Stomach (tissue), 9 donors: ENCODE results near the gene SEZ6L2. TPM values are rescaled to one million over a fixed set of nuclear protein-coding genes. Genes with fewer than 3 reads are reported as not detected.

Experiments
- DNase-seq, 2 donors: peaks; one replicate each; pipeline versions ENCODE4 v3.0.0 to v3.0.0-alpha.2; 2013 to 2019
- H3K27ac ChIP-seq, 5 donors: fragments of 200-600 bp in 4 of 5; sonication (generic) in 4 of 5; one replicate each; pipeline ENCODE4 v1.5.1; 2013 to 2019; ENCODE audit warnings: mild to moderate bottlenecking in 1 of 5, moderate library complexity in 1 of 5
- H3K27me3 ChIP-seq, 3 donors: fragments of 200-600 bp; sonication (generic); one replicate each; pipeline ENCODE4 v1.5.1; 2017 to 2019; ENCODE audit warnings: mixed run types in 1 of 3
- H3K36me3 ChIP-seq, 4 donors: fragments of 200-600 bp; sonication (generic); 1 replicate in 3 of 4; 2 replicates in 1 of 4; pipeline ENCODE4 v1.5.1; 2016 to 2019
- H3K4me1 ChIP-seq, 4 donors: fragments of 200-600 bp; sonication (generic); one replicate each; pipeline ENCODE4 v1.5.1; 2016 to 2019
- H3K4me3 ChIP-seq, 4 donors: fragments of 200-600 bp; sonication (generic) in 3 of 4; one replicate each; pipeline ENCODE4 v1.5.1; 2016 to 2019; ENCODE audit warnings: mild to moderate bottlenecking in 1 of 4
- H3K9me3 ChIP-seq, 4 donors: fragments of 200-600 bp; sonication (generic); one replicate each; pipeline ENCODE4 v1.5.1; 2016 to 2019
- EP300 ChIP-seq: sonication (generic); formaldehyde crosslinking; IDR thresholded peaks from one replicate; pipeline ENCODE4 v1.6.1; 2017; ENCODE audit warnings: antibody characterized with exemption
- POLR2A ChIP-seq, 4 donors: fragments of 450-650 bp; IDR thresholded peaks; one replicate each; pipeline ENCODE4 v1.6.1; 2016; ENCODE audit warnings: antibody characterized with exemption in 4 of 4, control low read depth in 2 of 4, mild to moderate bottlenecking in 1 of 4, moderate library complexity in 1 of 4
- POLR2AphosphoS5 ChIP-seq, 3 donors: sonication (generic); formaldehyde crosslinking; IDR thresholded peaks; one replicate each; pipeline ENCODE4 v1.6.1; 2016; ENCODE audit warnings: antibody characterized with exemption in 3 of 3
- WGBS, 5 donors: extraction: QIAGEN DNeasy Blood & Tissue Kit in 3 of 5; methylation state at CpG; one replicate each; pipeline versions ENCODE4 v1.1.5 to v1.1.7; 2013 to 2018; 5-methylcytosine and 5-hydroxymethylcytosine counted together
- intact Hi-C: fragments of 100-400 bp; cut with DNase I; formaldehyde crosslinking; loops from one replicate; pipeline ENCODE4 v1.15.1; 2023; ENCODE audit warnings: low total_unique reads
- polyA plus RNA-seq, 3 donors: library from polyadenylated mRNA; stranded (reverse); fragments of 200-250 nt; gene quantifications; one replicate each; pipeline ENCODE4 v1.2.3, GENCODE V29; 2013
- total RNA-seq, 5 donors: library from RNA; depleted of rRNA; stranded (reverse); fragments of >200 nt; gene quantifications; one replicate each; pipeline versions ENCODE4 v1.1.0 to v1.2.3, GENCODE V29; 2014 to 2016
- TF ChIP-seq, protein P1 (sequence below), 7 experiments: fragments of 450-650 bp in 4 of 7; fragments of 200-600 bp in 3 of 7; sonication (generic) in 3 of 7; IDR thresholded peaks; one replicate each; pipeline ENCODE4 v1.5.1; 2016 to 2019; ENCODE audit warnings: antibody characterized with exemption in 7 of 7, control low read depth in 2 of 7, mild to moderate bottlenecking in 1 of 7
- donor health status: healthy with polysubstance abuse.
- donor health status: Bipolar disorder and iron deficiency.
- donor health status: healthy.

Gene SEZ6L2
- total and polyA plus RNA-seq, 8 donors = 1.5 to 31.4 (median 7.7) TPM; not detected in 1

DNA sequence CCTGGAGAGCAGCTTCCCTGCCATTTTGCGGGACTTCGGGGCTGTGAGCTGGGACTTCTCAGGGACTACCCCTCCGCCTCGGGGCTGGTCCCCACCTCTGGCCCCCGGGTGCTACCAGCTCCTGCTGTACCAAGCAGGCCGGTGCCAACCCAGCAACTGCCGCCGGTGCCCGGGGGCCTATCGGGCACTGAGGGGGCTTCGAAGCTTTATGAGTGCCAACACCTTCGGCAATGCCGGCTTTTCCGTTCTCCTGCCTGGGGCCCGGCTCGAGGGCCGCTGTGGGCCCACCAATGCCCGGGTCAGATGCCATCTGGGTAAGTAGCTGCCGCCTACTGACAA lies 2.2 kb upstream of the SEZ6L2 start:
- Histone ChIP-seq H3K4me3 (peak overlapping the region; percentile 52 to 68 (median 60)), H3K36me3 (peaks cover 0 to 11% (median 7%) of the 10 kb centered on the region in 4 donors), H3K27me3 (peaks cover 0 to 48% (median 24%) of the 10 kb centered on the region in 3 donors), H3K9me3 (no peaks in the 10 kb centered on the region), H3K4me1 (peaks cover 4 to 38% (median 34%) of the 10 kb centered on the region in 4 donors), H3K27ac (peak overlapping the region; percentile 81 to 93 (median 89))
- 49 to 88% (median 59%) methylated on average over 9 to 19 of the region's 19 CpGs for WGBS, 5 donors
- intact Hi-C loops = no loop called here
- TF ChIP-seq, protein P1, sequence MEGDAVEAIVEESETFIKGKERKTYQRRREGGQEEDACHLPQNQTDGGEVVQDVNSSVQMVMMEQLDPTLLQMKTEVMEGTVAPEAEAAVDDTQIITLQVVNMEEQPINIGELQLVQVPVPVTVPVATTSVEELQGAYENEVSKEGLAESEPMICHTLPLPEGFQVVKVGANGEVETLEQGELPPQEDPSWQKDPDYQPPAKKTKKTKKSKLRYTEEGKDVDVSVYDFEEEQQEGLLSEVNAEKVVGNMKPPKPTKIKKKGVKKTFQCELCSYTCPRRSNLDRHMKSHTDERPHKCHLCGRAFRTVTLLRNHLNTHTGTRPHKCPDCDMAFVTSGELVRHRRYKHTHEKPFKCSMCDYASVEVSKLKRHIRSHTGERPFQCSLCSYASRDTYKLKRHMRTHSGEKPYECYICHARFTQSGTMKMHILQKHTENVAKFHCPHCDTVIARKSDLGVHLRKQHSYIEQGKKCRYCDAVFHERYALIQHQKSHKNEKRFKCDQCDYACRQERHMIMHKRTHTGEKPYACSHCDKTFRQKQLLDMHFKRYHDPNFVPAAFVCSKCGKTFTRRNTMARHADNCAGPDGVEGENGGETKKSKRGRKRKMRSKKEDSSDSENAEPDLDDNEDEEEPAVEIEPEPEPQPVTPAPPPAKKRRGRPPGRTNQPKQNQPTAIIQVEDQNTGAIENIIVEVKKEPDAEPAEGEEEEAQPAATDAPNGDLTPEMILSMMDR (IDR thresholded peaks at IDR 0.05) = no peak
- TF ChIP-seq POLR2A (IDR thresholded peaks at IDR 0.05) = no peak
- no peak for TF ChIP-seq POLR2AphosphoS5 (IDR thresholded peaks at IDR 0.05)
- TF ChIP-seq EP300 = no peak
- DNase-seq = no peak

DNA sequence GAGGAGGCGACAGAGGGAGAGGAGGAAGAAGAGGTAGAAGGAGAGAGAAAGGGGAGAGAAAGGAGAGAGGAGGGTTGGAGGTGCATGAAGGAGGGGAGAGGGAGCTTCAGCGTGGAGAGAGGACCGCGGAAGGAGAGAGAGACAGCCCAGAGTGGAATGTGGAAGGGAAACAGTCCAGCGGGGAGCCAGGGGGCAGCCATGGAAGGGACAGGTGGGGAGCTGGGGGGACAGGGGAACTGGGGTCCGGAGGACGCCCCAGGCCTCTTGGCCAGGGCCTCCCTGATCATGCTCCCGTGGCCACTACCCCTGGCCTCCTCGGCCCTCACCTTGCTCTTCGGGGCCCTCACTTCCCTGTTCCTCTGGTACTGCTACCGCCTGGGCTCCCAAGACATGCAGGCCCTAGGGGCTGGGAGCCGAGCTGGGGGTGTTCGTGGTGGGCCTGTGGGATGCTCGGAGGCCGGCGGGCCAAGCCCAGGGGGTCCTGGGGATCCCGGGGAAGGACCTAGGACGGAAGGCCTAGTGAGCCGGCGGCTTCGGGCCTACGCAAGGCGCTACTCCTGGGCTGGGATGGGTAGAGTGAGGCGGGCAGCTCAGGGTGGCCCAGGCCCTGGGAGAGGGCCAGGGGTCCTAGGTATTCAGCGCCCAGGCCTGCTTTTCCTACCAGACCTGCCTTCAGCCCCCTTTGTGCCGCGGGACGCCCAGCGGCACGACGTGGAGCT lies 1.7 kb upstream of the SEZ6L2 start:
- TF ChIP-seq, protein P1 (IDR thresholded peaks at IDR 0.05) = no peak
- TF ChIP-seq POLR2AphosphoS5 (IDR thresholded peaks at IDR 0.05) (no peak), POLR2A (IDR thresholded peaks at IDR 0.05) (no peak), EP300 (no peak)
- H3K27me3 ChIP-seq = peaks cover 0 to 52% (median 25%) of the 10 kb centered on the region in 3 donors
- H3K36me3 ChIP-seq = peaks cover 0 to 6% (median 2%) of the 10 kb centered on the region in 4 donors
- WGBS, 5 donors = 29 to 49% (median 37%) methylated on average over 22 to 31 of the region's 31 CpGs
- DNase-seq = peak in 1 of 2 donors; percentile 25
- H3K9me3 ChIP-seq = no peaks in the 10 kb centered on the region
- intact Hi-C loops = no loop called here
- peaks cover 4 to 38% (median 34%) of the 10 kb centered on the region in 4 donors for H3K4me1 ChIP-seq
- peak overlapping the region; percentile 81 to 93 (median 89) for H3K27ac ChIP-seq
- peak overlapping the region; percentile 52 to 68 (median 60) for H3K4me3 ChIP-seq

DNA sequence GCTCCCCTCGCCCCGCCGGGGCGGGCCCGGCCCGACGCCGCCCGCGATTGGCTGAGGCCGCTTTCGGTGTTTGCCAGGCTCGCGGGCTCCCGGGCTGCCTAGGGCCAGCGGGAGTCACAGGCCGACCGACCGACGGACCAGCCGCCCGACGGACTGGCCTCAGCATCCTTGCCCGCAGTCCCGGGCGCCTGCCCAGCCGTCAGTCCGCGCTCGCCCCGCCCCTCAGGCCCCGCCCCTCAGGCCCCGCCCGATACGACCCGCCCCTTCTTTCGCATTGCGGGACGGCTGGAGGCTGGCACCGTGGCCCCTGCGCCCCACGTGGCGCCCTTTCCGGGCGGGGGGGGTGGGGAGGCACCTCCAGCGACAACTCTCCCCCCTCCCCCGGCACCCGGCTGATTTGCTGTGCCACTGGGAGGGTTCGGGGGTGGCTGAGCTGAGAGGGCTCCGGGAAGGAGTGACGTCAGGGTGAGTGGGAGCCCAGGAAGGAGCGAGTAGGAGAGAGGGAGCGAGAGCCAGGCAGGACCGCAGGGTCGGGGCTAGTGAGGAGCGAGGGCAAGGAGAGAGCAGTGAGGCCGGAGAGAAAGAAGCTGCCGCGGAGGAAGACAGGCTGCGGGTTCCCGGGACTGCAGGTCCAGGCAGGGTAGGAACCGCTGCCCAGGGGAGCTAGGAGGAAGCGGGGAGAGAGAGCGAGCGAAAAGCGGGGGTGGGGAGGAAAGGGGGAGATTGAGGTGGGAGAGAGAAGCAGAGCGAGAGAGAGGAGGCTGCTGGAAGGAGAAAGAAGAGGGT lies 945 bp upstream of the SEZ6L2 start, which contains the start of gene ASPHD1:
TSS of gene ASPHD1 (plus strand) at position 387 of the 786 bp plus-strand sequence. CDS start 484 bp downstream, outside the sequence.
- Histone ChIP-seq H3K9me3 (no peaks in the 10 kb centered on the region), H3K36me3 (no peaks in the 10 kb centered on the region), H3K4me1 (peaks cover 4 to 38% (median 34%) of the 10 kb centered on the region in 4 donors), H3K27me3 (peaks cover 0 to 52% (median 25%) of the 10 kb centered on the region in 3 donors), H3K4me3 (peak within 1 kb of the TSS; percentile 52 to 68 (median 60)), H3K27ac (peak within 1 kb of the TSS; percentile 81 to 93 (median 89))
- WGBS, 5 donors = 1 to 2% (median 1%) methylated on average over 24 to 66 of the region's 67 CpGs
- intact Hi-C loops = no loop called here
- TF ChIP-seq POLR2AphosphoS5 (IDR thresholded peaks at IDR 0.05) (peak in 2 of 3 donors; percentile 64 to 78), EP300 (no peak), POLR2A (IDR thresholded peaks at IDR 0.05) (peak in 1 of 4 donors; percentile 80)
- TF ChIP-seq, protein P1 (IDR thresholded peaks at IDR 0.05) = no peak
- peak; percentile 84 to 90 for DNase-seq

DNA sequence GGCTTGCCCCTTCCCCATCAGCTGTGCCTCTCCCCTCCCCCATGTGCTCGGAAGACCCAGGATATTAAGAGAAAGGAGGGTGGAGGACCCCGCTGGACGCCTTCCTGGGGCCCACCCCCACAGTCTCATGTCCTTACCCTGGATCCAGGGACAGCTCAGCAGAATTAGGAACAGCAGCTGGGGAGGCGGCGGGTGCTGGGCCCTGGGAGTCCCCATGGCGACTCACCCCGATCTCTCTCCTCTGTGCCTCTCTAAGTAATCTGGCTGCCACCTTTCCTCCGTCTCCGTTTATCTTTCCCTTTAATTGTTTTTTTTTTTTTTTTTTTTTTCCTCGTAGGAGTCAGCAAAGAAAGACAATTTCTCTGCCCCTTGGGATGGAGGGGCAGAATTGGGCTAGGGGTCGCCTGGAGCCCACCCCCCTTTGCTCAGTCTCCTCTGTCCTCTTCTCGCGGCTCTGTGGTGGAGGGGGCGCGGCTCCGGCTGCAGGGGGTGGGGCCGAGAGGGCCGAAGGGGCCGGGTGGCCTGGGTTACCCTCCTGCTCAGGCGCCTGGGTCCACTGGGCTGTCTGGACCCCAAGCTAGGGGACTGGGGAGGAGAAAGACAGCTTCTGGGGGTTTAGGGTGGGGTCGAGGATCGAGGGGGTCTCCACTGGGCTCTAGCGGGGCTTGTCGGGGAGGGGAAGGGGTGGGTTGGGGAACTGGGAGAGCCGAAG lies 390 bp downstream of the SEZ6L2 start:
- Histone ChIP-seq H3K27ac (peak overlapping the region; percentile 81 to 93 (median 89)), H3K4me3 (peak overlapping the region; percentile 52 to 68 (median 60)), H3K27me3 (peaks cover 0 to 52% (median 25%) of the 10 kb centered on the region in 3 donors), H3K4me1 (peaks cover 4 to 38% (median 34%) of the 10 kb centered on the region in 4 donors), H3K36me3 (no peaks in the 10 kb centered on the region), H3K9me3 (no peaks in the 10 kb centered on the region)
- DNase-seq = peak; percentile 71 to 87
- TF ChIP-seq POLR2A (IDR thresholded peaks at IDR 0.05) (peak in 1 of 4 donors; percentile 16), POLR2AphosphoS5 (IDR thresholded peaks at IDR 0.05) (no peak)
- intact Hi-C loops = no loop called here
- 1 to 3% (median 1%) methylated on average over 25 of the region's 25 CpGs for WGBS, 5 donors
